Heart left ventricle (tissue), 16 donors: ENCODE data around the gene CLSTN3. TPM values are rescaled to one million over a fixed set of nuclear protein-coding genes. Genes with fewer than 3 reads are reported as not detected.

Experiments used
- ATAC-seq, 4 donors: fragments of 200-7000 bp; cut with Tn5 transposase; one replicate each; pipeline ENCODE4 v1.9.1; 2020 to 2022; ENCODE audit warnings: moderate library complexity in 4 of 4, mild to moderate bottlenecking in 3 of 4, moderate number of reproducible peaks in 1 of 4
- DNase-seq, 5 donors: peaks; one replicate each; pipeline ENCODE4 v3.0.0-alpha.2; 2020
- H3K27ac ChIP-seq, 12 donors: fragments of 200-600 bp; sonication (generic) in 4 of 12; one replicate each; pipeline versions ENCODE4 v1.5.0 to v1.8.0; 2016 to 2022; ENCODE audit warnings: mild to moderate bottlenecking in 2 of 12
- H3K27me3 ChIP-seq, 9 donors: fragments of 200-600 bp; sonication (generic) in 2 of 9; one replicate each; pipeline versions ENCODE4 v1.5.1 to v1.8.0; 2016 to 2022; ENCODE audit warnings: mild to moderate bottlenecking in 3 of 9
- H3K36me3 ChIP-seq, 9 donors: fragments of 200-600 bp; sonication (generic) in 2 of 9; one replicate each; pipeline versions ENCODE4 v1.5.0 to v1.8.0; 2018 to 2022; ENCODE audit warnings: mild to moderate bottlenecking in 2 of 9
- H3K4me1 ChIP-seq, 12 donors: fragments of 200-600 bp; sonication (generic) in 4 of 12; one replicate each; pipeline versions ENCODE4 v1.5.0 to v1.8.0; 2016 to 2022; ENCODE audit warnings: mild to moderate bottlenecking in 3 of 12
- H3K4me3 ChIP-seq, 12 donors: fragments of 200-600 bp; sonication (generic) in 4 of 12; one replicate each; pipeline versions ENCODE4 v1.5.0 to v1.8.0; 2017 to 2022; ENCODE audit warnings: mild to moderate bottlenecking in 9 of 12, moderate library complexity in 4 of 12
- H3K9me3 ChIP-seq, 12 donors: fragments of 200-600 bp; sonication (generic) in 4 of 12; one replicate each; pipeline versions ENCODE4 v1.5.0 to v1.8.0; 2016 to 2022; ENCODE audit warnings: mild to moderate bottlenecking in 1 of 12
- CTCF ChIP-seq, 12 donors: fragments of 200-600 bp; sonication (generic) in 4 of 12; IDR thresholded peaks; one replicate each; pipeline versions ENCODE4 v1.5.0 to v1.8.0; 2018 to 2022; ENCODE audit warnings: antibody characterized with exemption in 12 of 12, mild to moderate bottlenecking in 5 of 12
- POLR2A ChIP-seq, 2 donors: fragments of 450-650 bp; IDR thresholded peaks; one replicate each; pipeline ENCODE4 v1.6.1; 2017; ENCODE audit warnings: antibody characterized with exemption in 2 of 2, mild to moderate bottlenecking in 2 of 2, moderate library complexity in 2 of 2
- WGBS, 4 donors: extraction: QIAGEN DNeasy Blood & Tissue Kit in 2 of 4; methylation state at CpG; one replicate each; pipeline versions ENCODE4 v1.1.5 to v1.1.7; 2013 to 2018; 5-methylcytosine and 5-hydroxymethylcytosine counted together
- intact Hi-C, 10 donors: fragments of 100-400 bp; cut with DNase I; formaldehyde crosslinking; loops; one replicate each; pipeline versions ENCODE4 v1.11.1 to v1.14.2; 2022
- polyA plus RNA-seq, 2 donors: library from polyadenylated mRNA; stranded (reverse); fragments of 200-250 nt; gene quantifications; one replicate each; pipeline ENCODE4 v1.2.3, GENCODE V29; 2013
- total RNA-seq, 9 donors: library from RNA; depleted of rRNA in 2 of 9; stranded (reverse); fragments of >200 nt in 2 of 9; fragmentation: NEBNext Ultra II Directional in 3 of 9; extraction: Animal tissue kit (Norgen Biotek cat#: 25700) in 3 of 9; gene quantifications; one replicate each; pipeline versions ENCODE4 v1.1.0 to v1.2.4, GENCODE V29; 2016 to 2023
- donor health status: ischemic (EF 13 %, LVEDD 7.1; RV severe dilation, severe dysfunction).
- donor health status: healthy with polysubstance abuse.
- donor health status: DM: no; HTN: yes; CAD: no.
- donor health status: DM: no; HTN: no; CAD: no.
- donor health status: ischemic (EF 25% LVEDD 6.9; RV normal size, moderate dysfunction).
- donor health status: ischemic (EF 25% LVEDD 5.7; RV mildly dilated, moderate dysfunction).
- donor health status: healthy.
- donor health status: DM: yes; HTN: yes; CAD: no.
- donor health status: ischemic (EF 35%, LVEDD 5.7; RV mildly dilated, moderate dysfunction).
- donor health status: nonischemic (EF 11% LVEDD 7.7; RV severe dilation, severe dysfunction).
- donor health status: DM: yes; HTN: yes; CAD: no.
- donor health status: PGD.
- donor health status: ischemic (EF 29% LVEDD 5.4; RV normal size, mild dysfunction).
- donor health status: nonischemic (EF 23%, LVEDD 6.1; RV moderate dilation, normal function).

Gene CLSTN3
- total and polyA plus RNA-seq, 11 donors = 3.1 to 18.7 (median 4.1) TPM

GRCh38 chr12:7093486-7093885 lies 36.7 kb upstream of the CLSTN3 start:
- no peak for TF ChIP-seq POLR2A (IDR thresholded peaks at IDR 0.05)
- TF ChIP-seq CTCF (IDR thresholded peaks at IDR 0.05) = no peak
- Histone ChIP-seq H3K27ac (peak overlapping the region in 2 of 12 donors; percentile 61 to 82), H3K36me3 (peaks cover 0 to 23% (median 6%) of the 10 kb centered on the region in 9 donors), H3K4me3 (no peak overlapping the region), H3K4me1 (peaks cover 0 to 29% (median 7%) of the 10 kb centered on the region in 12 donors), H3K9me3 (no peaks in the 10 kb centered on the region), H3K27me3 (no peaks in the 10 kb centered on the region)
- 71 to 80% (median 74%) methylated on average over 5 of the region's 5 CpGs for whole genome bisulfite sequencing, 4 donors
- ATAC-seq (no peak), DNase-seq (no peak)
- intact Hi-C loops = loop anchor here in 9 of 10 donors (1.0 to 10.0 kb wide), 11 partner anchors 15 to 171 kb away; partner anchors contain the start of genes C12orf57 (in 5 of the 9), RNU7-1 (in 4 of the 9), C1S (in 3 of the 9) and C1RL (in 1 of the 9)

DNA sequence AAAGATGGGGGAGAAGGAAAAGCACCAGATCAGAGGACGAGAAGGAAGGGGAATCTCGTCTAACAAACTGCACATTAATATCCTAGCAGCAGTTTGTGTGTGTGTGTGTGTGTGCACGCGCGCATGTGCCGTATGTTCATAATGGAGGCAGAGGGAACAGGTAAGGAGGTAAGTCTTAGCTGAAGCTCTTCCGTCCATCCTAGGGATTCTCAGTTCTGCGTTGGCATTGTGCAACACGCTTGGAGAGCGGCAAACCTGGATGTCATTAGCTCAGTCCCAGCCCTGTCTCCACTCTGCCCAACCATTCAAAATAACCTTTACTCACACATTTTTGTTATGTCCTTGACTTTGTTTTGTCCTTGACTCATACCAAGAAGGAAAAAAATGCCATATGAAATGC lies 36.3 kb upstream of the CLSTN3 start:
- DNase-seq (no peak), ATAC-seq (no peak)

DNA sequence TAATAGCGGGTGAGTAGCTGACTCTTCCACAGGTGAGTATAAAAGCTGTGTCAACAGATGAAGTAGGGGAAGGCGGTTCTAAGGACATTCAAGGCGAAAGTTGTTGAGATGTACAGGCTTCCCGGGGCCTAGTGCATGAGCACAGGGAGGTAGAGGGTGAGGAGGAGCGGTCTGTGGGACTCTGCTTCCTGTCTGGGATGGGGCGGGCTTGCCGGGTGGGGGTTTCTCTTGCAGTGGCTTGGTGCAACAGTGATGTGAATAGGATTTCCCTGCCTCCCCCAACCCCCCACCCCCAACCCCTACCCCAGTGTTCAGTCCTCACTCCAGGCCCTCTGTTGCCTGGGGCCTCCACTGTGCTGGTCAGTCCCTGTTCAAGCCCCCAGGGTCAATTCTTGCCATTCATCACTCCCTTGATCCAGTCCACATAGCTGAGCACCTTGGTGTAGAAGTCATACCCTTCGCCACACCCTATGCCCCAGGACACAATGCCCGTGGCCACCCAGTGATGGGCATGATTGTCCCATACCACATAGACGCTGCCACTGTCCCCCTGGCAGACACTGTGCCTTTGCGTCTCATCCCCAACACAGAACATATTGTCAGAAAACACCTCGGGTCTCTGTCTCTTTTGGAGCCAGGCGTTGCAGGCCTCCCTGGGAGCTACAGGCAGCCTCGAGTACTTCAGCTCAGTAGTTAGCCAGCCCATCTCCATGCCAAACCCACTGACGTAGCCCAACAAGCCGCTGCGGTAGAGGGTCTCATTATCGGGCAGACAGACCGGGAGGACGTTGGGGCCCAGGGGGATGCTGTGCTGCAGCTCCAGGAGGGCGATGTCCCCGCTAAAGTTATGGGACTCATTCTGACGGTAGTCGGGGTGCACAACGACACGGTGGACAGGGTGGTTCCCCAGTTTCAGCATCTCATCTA lies 33.9 kb upstream of the CLSTN3 start:
- peaks cover 0 to 29% (median 6%) of the 10 kb centered on the region in 9 donors for H3K36me3 ChIP-seq
- DNase-seq (no peak), ATAC-seq (no peak)
- TF ChIP-seq POLR2A (IDR thresholded peaks at IDR 0.05) (no peak), CTCF (IDR thresholded peaks at IDR 0.05) (no peak)
- H3K27ac ChIP-seq = no peak overlapping the region
- no peaks in the 10 kb centered on the region for H3K27me3 ChIP-seq
- peaks cover 0 to 20% (median 8%) of the 10 kb centered on the region in 12 donors for H3K4me1 ChIP-seq
- 85 to 87% (median 86%) methylated on average over 17 to 26 of the region's 26 CpGs for WGBS, 4 donors
- intact Hi-C loops = loop anchor here in 5 of 10 donors (5.0 to 10.0 kb wide), 3 partner anchors 34 to 151 kb away; partner anchors contain the start of genes C12orf57 (in 3 of the 5), RNU7-1 (in 3 of the 5) and C1S (in 1 of the 5)
- H3K9me3 ChIP-seq = no peaks in the 10 kb centered on the region
- H3K4me3 ChIP-seq = no peak overlapping the region

More for the DNA sequence above, 36.3 kb upstream of the CLSTN3 start:
- Histone ChIP-seq H3K27ac (no peak overlapping the region), H3K9me3 (no peaks in the 10 kb centered on the region), H3K4me1 (peaks cover 0 to 29% (median 7%) of the 10 kb centered on the region in 12 donors), H3K27me3 (no peaks in the 10 kb centered on the region), H3K36me3 (peaks cover 0 to 23% (median 6%) of the 10 kb centered on the region in 9 donors), H3K4me3 (no peak overlapping the region)
- intact Hi-C loops = loop anchor here in 9 of 10 donors (1.0 to 10.0 kb wide), 11 partner anchors 15 to 172 kb away; partner anchors contain the start of genes C12orf57 (in 5 of the 9), RNU7-1 (in 4 of the 9), C1S (in 3 of the 9) and C1RL (in 1 of the 9)
- WGBS, 4 donors = 73 to 82% (median 78%) methylated on average over 10 of the region's 10 CpGs
- TF ChIP-seq POLR2A (IDR thresholded peaks at IDR 0.05) (no peak), CTCF (IDR thresholded peaks at IDR 0.05) (no peak)

- Histone ChIP-seq H3K9me3 (no peaks in the 10 kb centered on the region), H3K4me3 (no peak overlapping the region), H3K27me3 (no peaks in the 10 kb centered on the region), H3K27ac (no peak overlapping the region), H3K4me1 (peaks cover 0 to 18% (median 4%) of the 10 kb centered on the region in 12 donors), H3K36me3 (peaks cover 0 to 29% (median 6%) of the 10 kb centered on the region in 9 donors)
- intact Hi-C loops = loop anchor here in 5 of 10 donors (5.0 to 10.0 kb wide), 3 partner anchors 35 to 152 kb away; partner anchors contain the start of genes C12orf57 (in 3 of the 5), RNU7-1 (in 3 of the 5) and C1S (in 1 of the 5)
- ATAC-seq (no peak), DNase-seq (no peak)
- 86 to 89% (median 88%) methylated on average over 14 to 19 of the region's 19 CpGs for WGBS, 4 donors
- TF ChIP-seq CTCF (IDR thresholded peaks at IDR 0.05) (no peak), POLR2A (IDR thresholded peaks at IDR 0.05) (no peak)
Measured at GRCh38 chr12:7096979-7097378, 33.2 kb upstream of the CLSTN3 start.
